Esophagus squamous epithelium (tissue), 4 donors: ENCODE data around the gene NUP50.

Source experiments
- CTCF ChIP-seq, 6 experiments: fragments of 450-650 bp in 4 of 6; fragments of 200-600 bp in 2 of 6; sonication (generic) in 2 of 6; IDR thresholded peaks; one replicate each; pipeline ENCODE4 v1.5.1; 2016 to 2019; ENCODE audit warnings: antibody characterized with exemption in 6 of 6, mild to moderate bottlenecking in 4 of 6, moderate library complexity in 4 of 6
- POLR2A ChIP-seq, 4 donors: fragments of 450-650 bp; IDR thresholded peaks; one replicate each; pipeline ENCODE4 v1.6.1; 2017; ENCODE audit warnings: antibody characterized with exemption in 4 of 4, mild to moderate bottlenecking in 4 of 4, moderate library complexity in 3 of 4

- TF ChIP-seq CTCF (IDR thresholded peaks at IDR 0.05) (no peak), POLR2A (IDR thresholded peaks at IDR 0.05) (no peak)
Observed at GRCh38 chr22:45233386-45233785, 69.7 kb downstream of the NUP50 start.
